DOHH2 (cell line): ENCODE results near the gene TUBB.

Source experiments
- CTCF ChIP-seq: fragments of 200-600 bp; sonication (generic); IDR thresholded peaks from one replicate; pipeline ENCODE4 v1.5.1; 2014; ENCODE audit warnings: antibody characterized with exemption, mild to moderate bottlenecking, low read depth, low read length; ENCODE audit not compliant: poor library complexity, severe bottlenecking
- EZH2phosphoT487 ChIP-seq: fragments of 200-600 bp; sonication (generic); IDR thresholded peaks from 2 replicates; pipeline ENCODE4 v1.6.1; 2017; ENCODE audit warnings: borderline replicate concordance, mild to moderate bottlenecking, antibody characterized with exemption, low read length, moderate library complexity, mixed read lengths

- no peak for TF ChIP-seq CTCF
- TF ChIP-seq EZH2phosphoT487: no peak
These were observed at the start of gene TUBB for GRCh38 chr6:30719791-30720737.
